Renal cortical epithelial cell (primary cell): ENCODE results near the gene PHF12. TPM values are rescaled to one million over a fixed set of nuclear protein-coding genes. Genes with fewer than 3 reads are reported as not detected.

ENCODE experiments used
- DNase-seq: peaks from one replicate; pipeline ENCODE4 v3.0.0-alpha.2; 2011; ENCODE audit warnings: low read depth
- total RNA-seq: library from RNA; depleted of rRNA; stranded (reverse); fragments of >200 nt; gene quantifications from 2 replicates; pipeline ENCODE4 v1.2.3, GENCODE V29; 2014

The PHF12 gene
- total RNA-seq, 1 donor from 2014 or later = 47.0 TPM

DNA sequence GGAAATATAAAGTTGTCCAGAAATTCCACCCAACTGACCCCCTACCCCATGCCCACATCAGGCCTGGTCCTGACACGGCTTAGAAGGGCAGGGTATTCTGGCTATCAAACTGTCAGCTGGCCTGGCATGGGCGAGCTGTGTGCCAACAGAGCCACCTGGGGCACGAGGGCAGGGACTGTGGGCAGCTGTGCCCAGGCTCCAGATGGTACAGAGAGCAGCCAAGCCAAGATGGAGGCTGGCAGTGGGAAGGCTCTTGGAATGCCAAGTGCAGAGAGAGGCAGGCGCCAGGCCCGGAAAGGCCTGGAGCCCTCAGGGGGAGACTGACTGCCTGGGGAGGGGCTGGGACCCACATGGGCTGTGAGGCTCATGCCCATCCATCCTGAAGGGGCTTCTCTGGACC, 24.3 kb upstream of the PHF12 start:
- no peak for DNase-seq

DNA sequence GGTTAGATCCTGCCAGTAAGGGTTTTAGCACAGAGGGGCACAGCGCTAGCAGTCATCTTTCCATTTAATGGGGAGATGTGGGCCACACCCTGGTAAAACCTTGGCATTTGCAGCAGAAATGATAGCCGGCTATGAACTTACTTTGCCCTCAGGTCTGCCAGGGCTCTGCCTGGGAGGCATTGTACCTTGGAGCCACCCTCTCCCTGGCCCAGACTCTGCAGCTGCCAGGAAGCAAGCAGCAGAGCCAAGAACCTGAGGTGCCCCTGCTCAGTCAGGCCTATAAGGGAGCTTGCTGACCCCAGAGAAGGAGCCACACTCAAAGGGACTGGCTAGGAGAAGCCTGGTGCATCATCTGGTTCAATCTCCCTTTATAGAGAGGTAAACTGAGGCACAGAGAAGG, 23.7 kb upstream of the PHF12 start:
- no peak for DNase-seq

DNA sequence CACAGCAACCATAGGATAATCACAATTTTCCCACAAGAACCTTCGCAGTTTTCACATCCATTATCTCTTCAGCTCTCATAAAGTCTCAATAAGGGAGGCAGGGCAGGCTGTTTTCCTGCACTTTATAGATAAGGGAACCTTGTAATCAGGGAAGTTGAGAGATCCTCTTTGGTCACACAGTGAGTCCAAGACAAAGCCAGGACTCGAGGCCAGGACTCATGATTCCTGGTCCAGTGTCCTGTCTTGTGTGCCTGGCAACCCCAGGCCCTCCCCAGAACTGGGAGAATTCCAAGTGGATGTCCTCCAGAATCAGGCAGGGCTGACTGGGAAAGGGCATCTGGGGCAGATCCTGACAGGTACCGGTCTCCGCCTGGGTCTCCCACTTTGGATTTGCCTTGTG, 23.1 kb upstream of the PHF12 start:
- DNase-seq = no peak

DNA sequence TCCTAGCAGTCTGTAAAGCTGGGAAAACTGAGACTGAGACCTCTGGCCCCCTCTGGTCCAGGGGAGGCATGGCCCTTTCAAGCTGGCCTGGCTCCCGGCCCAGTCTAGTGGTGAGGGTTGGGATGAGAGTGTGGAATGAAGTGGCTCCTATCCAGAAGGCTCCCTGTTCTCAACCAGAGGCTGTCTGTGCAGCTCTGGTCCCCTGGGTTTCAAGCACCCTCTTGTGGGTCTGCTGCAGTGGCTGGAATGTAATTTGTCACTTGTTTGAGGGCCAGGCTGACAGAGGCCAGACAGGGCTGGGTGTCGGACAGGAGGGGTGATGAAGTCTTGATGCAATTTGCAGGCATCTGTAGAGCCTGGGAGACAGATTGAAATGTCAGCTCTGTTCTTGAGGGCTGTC, 22.1 kb upstream of the PHF12 start:
- DNase-seq = peak; percentile 21

DNA sequence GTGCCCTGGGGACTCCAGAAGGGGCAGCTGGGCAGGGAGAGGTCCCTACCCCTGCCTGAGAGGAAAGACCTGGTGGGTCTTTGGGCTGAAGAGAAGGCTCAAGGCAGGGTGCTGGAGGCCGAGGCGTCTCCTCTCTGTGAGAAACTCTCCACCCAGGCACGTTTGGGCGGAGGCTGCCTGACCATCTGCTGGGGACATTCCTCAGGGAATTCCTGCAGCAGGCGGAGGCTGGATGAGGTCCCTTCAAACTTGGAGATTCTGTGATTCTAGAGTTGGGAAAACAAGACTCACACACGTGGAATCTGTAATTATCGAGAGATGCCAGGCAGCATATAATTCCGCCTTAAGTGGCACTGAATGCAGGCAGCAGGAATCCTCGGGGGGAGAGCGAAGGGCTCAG, 21.1 kb upstream of the PHF12 start:
- DNase-seq = no peak

DNA sequence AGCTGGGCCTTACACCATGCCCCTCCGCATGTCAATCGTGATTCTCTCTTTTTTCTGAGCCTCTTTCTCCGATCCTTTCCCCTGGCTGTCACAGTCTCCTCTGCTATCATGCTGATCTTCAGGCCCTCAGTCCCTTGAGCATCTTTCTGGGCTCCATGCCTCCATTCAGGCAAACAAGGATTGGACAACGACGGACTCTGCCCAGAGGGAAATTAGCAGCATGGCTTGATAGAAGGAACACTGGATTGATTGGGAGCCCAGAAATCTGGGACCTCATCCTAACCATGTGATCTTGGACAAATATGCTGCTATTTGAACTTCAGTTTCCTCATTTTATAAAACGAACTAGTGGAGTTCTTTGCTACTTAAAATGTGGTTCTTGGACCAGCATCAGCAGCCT, 19.6 kb upstream of the PHF12 start:
- DNase-seq = no peak

DNA sequence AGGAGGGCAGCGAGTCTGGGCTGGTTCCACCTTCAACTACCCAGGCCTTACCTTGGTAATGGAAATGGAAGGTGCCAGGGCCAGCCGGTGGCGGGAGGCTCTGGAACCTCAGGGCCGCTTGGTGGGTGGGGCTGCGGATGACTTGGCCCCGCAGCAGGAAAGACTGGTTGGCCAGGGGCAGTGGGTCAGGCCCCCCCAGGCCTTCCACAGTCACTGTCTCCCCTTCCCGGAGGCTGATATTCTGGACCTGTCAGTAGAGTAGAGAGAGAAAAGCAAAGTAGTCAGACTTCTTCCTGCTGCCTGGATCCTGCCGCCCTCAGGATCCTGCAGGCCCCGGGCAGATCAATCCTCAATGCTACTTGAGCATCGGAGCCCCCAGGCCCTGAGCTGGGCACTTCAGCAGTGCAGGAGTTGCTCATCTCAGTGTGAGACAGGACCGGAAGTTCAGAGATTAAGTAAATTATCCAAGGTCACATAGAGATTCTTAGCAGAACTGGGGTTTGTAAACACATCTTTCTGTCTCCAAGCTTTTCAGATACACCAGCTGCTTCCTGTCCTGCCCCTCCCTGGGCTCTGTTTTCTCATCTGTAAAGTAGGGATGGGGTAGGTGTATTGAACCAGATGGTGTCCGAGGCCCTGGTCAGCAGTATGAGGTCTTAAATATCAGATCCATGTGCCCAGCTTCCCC, 18.5 kb upstream of the PHF12 start:
- DNase-seq = no peak

DNA sequence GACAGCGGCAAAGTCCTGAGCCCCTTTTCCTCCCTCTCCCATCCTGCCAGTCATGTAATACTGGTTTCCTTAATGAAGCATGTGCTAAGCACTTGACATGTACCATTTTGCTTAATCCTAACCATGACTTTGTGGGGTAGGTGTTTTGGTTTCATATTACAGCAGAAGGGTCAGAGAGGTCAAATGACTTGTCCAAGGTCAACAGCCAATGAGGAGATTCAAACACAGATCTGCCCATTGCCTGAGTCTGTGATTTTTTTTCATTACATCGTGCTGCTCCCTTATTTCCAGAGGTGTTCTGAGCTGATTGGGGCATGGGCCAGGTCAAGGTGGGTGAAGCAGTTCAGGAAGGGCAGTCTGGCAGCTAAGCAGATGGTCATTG, 17.6 kb upstream of the PHF12 start:
- DNase-seq = no peak

DNA sequence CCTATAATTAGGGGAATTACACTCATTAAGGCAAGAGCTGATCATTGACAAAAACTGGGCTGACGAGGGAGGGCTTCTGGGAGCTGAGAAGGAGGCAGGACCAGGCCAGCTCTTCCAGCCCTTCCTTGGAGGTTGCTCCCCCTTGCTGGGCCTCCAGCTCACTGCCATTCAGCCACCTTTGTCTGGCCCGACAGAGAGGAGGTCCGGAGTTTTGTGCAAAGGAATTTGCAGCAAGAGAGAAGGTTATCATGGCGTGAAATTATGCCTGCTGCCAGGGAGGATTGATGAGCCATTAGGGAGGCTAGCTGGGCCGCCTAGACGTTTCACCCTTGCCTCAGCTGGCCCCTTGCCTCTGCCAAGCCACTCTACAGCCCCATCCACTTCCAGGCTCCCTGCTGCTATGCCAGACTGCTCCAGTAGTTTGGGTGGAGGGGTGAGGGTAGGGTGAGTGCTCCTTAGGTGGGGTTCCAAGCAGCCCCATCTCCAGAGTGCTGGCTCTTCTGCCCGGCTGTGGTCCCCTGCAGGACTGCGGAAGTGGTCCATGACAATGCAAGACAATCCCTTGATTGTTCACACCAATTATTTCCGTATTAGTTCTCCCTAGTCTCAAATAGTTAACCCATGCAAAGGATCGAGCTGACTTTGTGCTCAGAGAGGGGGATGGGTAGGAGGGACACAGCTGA, 17.1 kb upstream of the PHF12 start:
- peak; percentile 35 for DNase-seq

DNA sequence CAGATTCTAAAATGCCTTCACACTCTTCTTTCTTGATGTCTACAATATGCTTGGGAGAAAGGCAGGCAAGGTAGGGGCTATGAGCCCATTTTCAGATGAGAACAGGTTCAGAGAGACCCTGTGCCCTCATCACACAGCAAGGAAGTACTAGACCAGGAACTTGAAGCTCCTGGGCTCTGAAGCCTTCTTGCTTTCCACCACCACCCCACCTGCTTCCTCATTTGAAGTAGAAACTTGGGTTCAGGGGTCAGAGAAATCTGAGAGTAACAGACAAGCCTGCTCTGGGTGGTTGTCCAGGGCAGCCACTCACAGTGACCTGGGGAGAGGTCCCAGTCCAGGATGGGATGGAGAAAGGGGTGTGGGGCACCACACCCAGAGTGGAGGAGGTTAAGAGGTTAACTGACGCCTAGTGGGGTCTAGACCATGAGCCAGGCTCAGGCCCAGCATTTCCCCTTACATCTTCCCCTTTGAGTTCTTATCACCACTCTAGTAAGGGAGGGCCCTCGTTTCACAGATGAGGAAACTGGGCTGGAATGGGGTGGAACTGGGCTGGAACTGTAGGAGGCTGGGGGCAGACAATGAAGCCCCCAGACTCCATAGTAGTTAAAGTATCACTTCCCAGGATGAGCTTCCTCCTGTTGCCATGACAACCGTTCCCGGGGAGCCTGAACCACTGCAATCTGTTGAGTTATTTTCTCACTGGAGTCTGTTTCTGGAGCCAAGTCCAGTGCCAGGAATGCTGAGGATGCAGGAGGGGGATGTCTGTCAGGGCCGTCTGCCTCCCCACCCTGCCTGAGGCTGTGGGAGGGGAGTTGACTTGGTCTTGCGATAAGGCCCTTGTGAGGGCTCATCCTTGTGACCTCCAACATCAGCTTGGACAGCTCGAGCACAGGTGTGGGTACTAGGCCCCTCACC, 16.2 kb upstream of the PHF12 start:
- DNase-seq = no peak

DNA sequence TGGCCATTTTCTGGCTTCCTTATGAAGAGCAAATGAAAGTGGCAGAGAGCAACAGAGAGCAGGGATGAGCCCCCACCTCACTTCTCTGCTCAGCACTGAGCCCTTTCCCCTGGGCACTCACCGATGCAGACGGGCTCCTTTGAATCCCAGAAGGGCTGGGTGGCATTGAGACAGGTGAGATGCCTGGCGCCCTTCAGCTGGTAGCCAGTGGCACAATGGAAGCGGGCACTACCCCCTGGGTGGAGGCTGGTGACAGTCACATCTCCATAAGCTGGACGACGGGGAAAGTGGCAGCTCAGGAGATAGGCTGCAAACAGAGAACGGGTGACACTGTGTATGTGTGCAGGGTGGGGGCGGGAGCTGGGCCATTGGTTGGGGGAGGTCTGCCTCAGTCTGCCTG, 12.5 kb upstream of the PHF12 start:
- DNase-seq = no peak

DNA sequence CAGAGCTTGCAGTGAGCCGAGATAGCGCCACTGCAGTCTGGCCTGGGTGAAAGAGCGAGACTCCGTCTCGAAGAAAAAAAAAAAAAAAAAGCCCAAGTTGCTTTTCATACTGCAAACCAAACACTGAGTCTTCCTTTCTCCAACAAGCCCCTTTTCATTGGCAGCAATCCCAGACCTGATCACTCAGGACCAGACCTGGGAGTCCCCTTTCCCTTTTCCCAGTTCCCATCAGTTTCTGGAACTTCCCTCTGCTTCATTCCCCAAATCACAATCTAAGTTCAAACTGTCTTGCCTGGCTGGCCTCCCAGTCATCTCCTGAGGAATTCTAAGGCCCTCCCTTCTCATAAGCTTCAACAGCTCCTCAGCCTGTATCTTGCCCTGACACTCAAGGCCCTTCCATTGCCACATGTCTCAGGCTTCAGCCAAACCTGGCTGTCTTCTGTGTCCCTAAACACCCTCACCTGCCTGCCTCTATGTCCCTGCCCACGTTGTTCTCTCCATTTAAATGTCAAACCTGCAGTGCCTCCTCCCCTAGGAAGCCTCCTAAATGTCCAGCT, 11.8 kb upstream of the PHF12 start:
- no peak for DNase-seq

DNA sequence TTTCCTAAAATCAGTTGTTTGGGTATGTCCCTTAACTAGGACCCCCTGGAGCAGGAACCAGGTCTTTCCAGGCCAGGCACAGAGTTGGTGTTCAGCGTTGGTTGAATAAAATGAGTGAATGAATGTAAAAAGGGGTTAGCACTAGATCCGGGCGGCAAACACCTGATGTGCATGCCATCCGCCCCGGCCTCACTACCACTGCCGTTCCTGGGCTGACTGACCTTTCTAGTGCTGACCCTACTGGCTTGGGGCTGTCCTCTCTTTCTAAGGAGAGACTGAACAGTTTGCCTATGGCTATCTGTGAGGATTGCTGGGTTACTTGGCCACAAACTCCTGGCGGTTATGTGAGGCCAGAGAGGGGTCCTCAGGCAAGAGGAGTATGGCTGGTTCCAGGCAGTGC, 10.1 kb upstream of the PHF12 start:
- DNase-seq = no peak

DNA sequence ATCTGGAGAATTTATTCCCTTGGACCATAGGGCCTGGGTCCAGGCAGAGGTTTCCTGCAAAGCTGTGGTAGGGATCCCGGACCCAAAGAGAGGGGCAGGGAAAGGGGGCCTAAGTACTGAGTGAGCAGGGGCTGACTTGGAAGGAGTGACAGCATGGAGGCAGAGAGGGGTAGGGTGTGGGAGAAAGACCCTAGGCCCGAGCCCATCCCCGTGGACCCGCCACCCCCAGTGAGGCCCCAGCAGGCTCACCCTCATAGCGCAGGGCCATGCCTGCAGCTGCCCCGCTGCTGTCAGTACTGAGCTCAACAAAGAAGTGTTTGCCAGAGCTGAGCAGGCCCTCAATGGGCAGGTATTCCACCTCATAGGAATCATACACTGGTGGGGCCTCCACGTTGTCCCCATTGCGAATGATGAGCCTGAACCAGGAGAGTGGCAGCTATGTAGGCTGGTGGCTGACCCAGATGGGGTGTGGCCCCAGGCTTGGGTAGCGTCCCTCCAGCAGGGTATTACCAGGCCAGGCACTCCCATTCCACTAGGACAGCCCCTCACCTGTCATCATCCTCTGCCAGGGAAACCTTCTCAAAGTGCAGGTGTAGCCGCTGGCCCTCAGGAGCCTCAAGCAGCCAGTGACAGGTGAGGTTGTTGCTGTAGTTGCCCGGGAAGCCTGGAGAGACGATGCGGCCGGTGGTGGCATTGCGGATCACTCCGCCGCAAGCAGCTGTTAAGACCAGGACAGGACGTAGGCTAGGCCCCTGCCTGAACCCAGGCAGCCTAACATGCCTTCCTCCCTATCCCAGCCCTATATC, 9.1 kb upstream of the PHF12 start:
- DNase-seq = no peak

DNA sequence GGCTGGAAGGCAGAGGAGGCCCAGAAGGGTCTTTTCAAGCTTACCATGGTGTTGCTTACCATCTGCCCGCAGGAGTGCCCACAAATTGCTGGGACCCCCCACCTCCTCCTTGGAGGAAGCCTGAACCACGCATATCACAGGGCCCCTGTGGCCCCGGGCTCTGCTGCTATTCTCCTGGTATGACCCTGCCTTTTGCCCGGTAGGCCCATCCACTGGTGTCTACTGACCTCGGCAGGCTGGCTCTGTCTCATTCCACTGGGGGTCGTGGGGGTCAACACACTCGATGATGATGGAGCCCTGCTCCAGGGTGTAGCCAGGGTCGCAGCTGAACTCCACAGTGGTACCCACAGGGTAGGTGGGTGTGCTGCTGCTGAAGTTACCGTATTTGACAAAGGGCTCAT, 8.2 kb upstream of the PHF12 start:
- DNase-seq = no peak

DNA sequence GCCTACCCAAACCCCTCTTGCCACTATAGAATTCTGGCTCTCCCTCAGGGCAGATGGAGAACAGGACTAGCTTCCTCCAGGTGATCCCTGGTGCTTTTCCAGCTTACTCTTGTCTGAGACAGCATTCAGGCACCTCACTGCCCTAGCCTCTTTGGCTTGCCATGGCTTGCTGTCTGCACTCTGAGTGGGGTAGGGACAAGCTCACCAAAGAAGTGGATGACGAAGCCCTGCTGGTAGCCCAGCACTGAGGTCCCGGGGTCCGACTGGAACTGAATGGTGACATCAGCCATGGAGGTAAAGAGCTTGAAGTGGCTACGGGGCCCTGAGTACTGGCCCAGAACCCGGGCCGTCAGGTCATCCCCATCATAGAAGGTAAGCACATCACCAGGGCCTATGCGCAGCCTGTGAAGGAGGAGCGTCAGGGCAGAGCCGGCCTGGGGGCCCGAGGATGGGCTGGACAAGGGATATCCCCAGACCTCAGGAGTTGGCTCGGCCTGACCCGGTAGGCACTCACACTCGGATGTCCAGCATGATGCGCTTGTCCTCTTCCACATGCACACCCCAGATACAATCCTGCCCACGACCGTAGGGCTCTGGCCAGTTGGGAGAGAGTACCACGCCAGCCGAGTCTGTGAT, 7.6 kb upstream of the PHF12 start:
- no peak for DNase-seq

DNA sequence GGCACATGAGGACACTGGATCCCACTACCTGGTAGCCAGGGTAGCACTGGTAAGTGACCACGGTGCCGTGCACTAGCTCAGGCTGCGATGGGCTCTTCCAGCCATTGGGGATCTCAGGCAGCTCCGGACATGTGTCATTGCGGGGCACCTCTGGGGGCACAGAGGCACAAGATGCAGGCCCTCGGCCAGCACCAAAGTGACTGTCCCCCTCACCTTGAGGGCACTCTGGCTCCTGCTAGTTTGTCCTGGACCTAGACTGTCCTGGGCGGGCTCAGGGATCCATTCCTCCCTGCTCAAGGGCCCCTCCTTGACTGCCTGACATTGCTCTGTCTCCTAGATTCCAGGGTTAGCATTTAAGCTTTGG, 6.7 kb upstream of the PHF12 start:
- no peak for DNase-seq

DNA sequence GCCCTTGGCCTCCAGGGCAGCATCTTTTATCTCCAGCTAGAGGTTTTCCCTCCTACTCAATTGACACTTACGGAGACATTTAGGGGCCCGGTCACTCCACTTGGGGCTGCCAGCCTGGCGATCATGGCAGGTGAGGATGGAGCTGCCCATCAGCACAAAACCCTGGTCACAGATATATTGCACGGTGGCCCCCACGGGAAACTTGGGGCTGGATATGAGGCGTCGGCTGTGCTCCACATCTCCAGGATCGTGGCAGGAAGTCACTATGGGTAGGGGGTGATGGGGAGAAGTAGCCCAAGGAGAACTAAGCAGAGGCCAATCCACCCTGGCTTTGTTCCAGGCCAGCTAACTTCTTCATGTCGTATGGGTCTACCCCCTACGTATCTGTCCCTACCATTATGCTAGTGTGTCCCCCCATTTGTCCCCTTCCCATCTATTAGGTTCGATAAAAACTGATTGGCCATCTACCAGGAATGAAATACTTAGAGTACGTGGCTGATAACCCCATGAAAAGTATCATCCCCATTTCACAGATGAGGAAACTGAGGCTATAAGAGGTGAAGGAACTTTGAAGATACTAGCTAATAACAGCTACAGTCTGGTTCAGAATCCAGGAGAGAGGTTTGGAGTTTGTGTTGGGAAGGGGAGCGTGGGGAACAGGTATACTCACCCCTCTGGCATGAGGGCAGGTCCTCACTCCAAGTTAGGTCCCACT, 6.1 kb upstream of the PHF12 start:
- DNase-seq = no peak

DNA sequence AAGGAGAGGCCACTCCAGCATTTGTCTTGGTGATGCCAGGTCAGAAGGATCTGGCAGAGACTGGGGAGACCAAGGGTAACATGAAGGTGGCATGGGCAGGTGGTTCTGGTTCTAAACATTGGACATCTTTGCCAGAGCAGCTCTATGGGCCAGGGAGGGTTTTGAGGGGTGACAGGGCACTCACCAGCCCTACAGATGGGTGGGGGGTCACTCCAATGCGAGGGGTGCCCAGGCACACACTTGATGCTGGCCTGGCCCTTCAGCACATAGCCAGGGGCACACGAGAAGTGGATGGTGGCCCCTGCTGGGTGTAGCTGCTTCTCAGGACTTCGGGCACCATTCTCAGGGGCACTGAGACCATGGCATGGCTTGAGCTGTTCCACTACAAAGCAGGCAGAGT, 5.5 kb upstream of the PHF12 start:
- no peak for DNase-seq

DNA sequence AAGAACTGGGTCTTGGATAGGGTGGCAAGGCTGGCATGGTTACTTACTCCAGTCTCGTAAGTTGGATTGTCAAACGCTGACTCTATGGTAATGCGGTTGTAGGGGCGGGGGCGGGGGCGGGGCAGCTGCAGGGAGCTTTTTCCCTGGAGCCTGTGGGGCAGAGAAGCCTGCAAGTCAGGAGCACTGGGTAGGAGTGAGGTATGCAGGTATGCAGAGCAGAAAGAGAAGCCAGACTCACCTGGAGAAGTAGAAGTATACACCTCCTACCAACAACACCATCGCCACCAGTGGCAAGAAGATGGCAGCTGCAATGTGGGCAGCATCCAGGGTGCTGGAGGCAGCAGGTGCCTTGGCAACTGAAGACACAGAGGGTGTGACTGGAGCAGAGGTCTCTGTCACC, 4.8 kb upstream of the PHF12 start:
- DNase-seq = no peak

DNA sequence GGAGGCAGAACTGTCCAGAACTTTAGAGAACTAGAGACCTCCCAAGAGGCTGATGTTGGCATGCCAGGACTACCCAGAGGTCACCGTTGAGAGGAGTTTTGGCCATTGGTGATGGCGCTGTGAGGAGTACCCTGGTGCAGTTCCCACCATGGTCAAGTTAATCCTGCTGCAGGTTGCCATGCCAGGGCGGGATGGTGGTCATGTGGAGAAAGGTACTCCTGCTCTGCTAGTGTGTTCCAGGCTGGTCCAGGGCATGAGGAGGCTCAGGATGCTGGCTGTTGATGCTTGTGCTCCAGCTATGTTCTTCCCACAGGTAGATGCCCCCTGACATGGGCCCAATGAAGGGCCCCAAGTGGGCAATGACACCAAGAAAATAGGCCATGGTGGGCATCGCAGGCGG, 4.1 kb upstream of the PHF12 start:
- DNase-seq = no peak
